ENCODE data around the gene CHGA.

Gene CHGA

DNA sequence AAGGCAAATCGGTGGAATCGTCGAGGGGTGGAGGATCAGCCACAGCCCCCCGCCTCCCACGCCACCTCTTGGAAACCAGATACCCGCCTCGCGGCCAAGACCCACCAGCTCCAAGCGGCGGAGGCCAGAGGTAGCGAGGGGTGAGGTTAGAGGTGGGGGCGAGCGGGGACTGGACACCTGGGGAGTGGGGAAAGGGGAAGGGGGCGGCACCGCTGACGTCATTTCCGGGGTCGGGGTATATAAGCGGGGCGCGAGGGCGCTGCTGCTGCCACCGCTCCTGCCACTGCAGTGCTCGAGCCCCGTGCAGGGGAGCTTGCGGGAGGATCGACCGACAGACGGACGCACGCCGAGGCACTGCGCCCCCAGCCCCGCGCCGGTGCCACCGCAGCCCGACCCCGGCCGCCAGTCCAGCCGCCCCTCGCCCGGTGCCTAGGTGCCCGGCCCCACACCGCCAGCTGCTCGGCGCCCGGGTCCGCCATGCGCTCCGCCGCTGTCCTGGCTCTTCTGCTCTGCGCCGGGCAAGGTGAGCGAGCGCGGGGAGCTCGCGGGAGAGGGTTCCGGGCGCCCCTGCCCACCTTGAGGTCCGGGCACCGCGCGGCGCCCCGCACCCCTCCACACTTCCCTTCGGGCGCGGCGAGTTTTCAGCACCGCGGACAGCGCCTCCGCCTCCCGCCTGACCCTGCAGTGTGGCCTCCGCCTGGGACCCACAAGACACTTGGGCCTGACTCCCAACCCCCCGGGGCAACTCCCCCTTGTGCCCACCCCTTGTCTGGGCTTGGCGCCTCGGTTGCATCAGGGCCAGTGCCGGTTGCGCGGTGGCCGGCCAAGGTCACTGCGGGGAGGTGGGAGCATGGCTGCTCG, at the start of gene CHGA:
Gene CHGA, plus strand, starts transcription at position 268 of the 861 bp plus-strand sequence. Its CDS starts 210 bp downstream, at position 478.
- DNase-seq (ENCODE audit: low read depth): peak; percentile 37

DNA sequence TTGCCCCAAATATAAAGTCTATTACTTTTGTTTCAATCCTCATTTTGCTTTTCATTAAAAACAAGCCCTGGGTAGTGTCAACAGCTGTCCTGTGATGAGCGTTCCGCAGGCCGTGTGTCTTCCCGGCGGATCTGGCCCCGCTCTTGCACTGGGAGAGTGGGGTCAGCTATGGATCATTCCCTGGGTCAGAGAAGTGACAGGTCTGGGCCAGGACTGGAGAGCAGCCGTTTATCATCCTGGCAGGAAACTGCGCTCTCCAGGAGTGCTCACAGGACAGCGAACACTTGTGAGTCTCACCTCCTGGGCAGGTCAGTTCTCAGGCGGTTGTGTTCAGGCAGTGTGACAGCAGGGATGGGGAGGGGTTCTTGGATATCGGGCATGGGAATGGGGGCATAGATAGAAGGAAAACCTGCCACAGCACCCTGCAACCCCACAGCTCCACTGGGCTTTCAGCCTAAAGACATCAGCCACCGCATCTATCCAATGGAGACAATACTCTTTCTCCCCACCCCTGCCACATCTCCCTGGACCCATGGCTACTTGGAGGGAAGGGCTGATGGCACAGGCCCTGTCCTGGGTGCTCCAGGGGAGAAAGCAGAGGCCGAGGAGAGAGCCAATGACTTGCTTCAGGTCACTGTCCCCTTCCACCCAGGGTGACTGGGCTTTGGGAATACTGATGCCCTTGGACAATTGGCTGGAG, 47.8 kb upstream of the CHGA start:
- DNase-seq (ENCODE audit: low read depth): no peak

DNA sequence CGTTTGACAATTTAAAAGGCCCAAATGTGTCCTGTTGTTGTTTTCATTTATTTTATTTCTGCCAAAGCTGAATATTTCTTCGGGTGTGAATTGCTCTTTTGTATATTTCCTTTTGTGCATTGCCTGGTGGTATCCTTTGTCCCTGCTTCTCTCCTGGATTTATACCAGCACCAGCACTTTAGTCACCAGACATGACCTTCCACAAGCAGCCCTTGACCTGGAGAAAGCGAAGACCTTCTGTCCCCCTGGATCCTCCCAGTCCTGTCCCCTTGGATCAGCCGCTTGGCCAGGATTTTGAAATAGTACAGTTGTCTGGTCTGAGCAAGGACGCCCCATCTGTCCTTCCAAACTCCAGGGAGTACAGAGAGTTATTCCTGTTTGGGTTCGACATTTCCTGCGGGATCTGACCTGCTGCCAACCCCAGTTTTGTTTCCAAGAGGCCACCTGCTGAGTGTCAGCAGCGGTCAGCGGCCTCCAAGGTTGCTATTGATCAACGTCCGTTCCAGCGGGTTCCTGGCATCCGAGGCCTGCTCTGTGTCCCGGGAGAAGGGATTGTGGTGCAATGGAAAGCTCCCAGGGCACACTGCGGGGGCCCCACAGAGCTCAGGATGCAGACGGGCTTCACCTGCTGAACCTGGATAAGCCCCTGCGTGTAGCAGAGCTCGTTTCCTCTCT, 45.1 kb upstream of the CHGA start:
- DNase-seq (ENCODE audit: low read depth): no peak

DNA sequence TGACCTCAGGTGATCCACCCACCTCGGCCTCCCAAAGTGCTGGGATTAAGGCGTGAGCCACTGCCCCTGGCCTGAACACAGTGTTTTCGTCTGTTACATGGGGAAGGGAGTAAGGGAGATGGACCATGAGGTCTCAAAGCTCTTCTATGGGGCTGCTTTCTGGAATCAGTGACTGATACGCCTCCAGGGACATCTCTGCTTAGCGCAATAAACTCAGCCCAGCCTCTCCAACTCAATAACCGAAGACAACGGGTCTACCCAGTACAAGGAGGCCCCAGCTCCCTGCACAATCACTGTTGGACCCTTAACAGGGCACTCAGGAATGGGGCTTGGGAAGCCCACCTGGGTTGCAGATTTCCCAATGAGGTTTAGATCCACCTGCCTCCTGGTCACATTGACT, 42.6 kb upstream of the CHGA start:
- no peak for DNase-seq (ENCODE audit: low read depth)

- DNase-seq (ENCODE audit: low read depth): peak; percentile 48
These were observed 42.1 kb upstream of the CHGA start for GRCh38 chr14:92880851-92881250.

DNA sequence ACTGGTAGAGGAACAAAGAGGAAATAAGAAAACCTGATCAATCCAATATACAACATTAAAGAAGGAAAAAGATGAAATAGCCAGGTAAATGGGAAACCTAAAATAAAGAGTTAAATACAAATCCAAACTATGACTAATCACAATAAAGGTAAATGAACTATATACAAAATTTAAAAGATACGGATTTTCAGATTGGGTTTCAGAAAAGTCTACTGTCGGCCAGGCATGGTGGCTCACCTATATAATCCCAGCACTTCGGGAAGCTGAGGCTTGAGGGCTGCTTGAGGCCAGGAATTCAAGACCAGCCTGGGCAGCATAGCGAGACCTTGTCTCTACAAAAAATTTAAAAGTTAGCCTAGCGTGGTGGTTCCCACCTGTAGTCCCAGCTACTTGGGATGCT, 39.9 kb upstream of the CHGA start:
- DNase-seq (ENCODE audit: low read depth): no peak

DNA sequence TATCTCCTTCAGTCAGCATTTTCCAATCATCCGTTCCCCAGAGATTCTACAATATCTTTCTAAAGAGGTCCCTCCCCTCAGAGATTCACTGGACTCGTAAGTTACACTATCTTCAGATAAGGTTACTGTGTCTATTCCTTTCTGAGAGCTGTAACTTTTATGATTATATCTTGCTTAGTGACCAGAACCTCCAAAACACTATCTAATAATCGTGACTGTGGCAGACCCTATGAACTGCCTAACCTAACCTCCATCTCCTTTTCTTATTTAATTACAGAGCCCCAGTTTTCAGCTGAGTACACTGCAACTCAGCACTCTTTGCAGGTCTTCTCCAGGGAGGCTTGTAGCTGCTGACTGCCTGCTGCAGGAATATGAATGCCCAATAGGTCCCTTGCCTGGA, 38.5 kb upstream of the CHGA start:
- DNase-seq (ENCODE audit: low read depth): no peak

- no peak for DNase-seq (ENCODE audit: low read depth)
These were observed 37.5 kb upstream of the CHGA start for GRCh38 chr14:92885279-92886061.

- DNase-seq (ENCODE audit: low read depth): no peak
These were observed 36.6 kb upstream of the CHGA start for GRCh38 chr14:92886337-92886736.

GRCh38 chr14:92887157-92887556, 35.8 kb upstream of the CHGA start:
- DNase-seq (ENCODE audit: low read depth): no peak

DNA sequence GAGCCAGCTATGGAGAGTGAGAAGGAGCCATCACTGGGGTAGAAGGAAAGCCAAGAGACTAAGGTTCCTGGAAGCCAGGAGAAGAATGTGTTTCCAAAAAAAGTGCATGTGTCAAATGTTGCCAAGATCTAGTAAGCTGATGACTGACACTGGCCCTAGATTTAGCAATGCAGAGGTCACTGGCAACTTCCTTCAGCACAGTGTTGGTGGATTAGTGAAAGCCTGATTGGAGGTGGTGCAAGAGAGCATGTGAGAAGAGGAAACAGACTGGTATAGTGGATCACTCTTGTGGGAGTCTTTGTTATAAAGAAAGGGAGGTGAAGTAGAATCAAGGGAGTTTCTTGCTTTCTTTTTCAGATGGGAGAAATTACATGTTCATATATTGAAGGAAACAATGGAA, 34.1 kb upstream of the CHGA start:
- no peak for DNase-seq (ENCODE audit: low read depth)

- DNase-seq (ENCODE audit: low read depth): no peak
These were observed 31.9 kb upstream of the CHGA start for GRCh38 chr14:92890830-92891588.

DNA sequence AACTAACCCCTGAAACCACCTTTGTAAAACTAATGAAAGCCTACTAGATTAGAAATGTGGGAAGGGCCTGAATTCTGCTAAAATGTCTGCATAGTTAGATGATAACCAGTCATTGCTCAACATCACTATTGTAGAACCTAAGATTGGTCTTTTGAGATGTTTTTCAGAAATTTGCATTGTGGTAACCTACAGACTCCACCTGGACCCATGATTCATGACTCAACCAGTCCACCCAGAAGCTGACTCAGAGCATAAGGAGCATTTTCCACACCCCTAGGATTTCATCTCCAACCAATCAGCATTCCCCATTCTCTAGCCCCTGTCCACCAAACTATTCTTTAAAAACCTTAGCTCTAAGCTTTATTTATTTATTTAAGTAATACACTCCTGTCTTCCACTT, 30.4 kb upstream of the CHGA start:
- DNase-seq (ENCODE audit: low read depth): no peak

- no peak for DNase-seq (ENCODE audit: low read depth)
These were observed 27.5 kb upstream of the CHGA start for GRCh38 chr14:92895352-92895878.

DNA sequence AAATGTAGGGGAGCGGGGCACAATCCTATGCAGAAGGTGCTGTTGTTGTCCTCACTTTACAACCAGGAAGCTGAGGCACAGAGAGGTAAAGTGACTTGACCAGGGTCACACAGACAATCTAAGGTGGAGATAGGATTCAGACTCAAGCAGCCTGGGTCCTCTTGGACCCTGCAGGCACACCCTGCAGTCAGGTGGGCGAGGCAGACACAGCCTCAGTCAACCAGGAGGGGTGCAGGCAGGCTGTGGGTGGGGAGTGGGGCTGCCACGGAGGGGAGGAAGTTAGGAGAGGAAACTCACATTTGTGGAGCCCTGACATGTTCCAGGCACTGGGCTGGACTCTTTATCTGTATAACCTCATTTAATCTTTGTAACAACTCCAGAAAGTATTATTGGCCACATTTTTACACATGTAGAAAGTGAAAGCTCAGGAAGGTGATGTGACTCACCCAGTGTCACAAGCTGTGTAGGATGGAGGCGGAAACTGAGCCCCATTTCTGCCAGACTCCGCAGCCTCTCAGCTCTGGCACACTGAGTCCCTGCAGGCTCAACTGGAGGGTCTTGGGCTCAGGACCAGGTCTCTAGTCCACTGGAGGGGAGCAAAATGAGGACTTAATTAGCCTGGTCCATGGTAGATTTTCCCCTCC, 24.9 kb upstream of the CHGA start:
- DNase-seq (ENCODE audit: low read depth): peak; percentile 30

DNA sequence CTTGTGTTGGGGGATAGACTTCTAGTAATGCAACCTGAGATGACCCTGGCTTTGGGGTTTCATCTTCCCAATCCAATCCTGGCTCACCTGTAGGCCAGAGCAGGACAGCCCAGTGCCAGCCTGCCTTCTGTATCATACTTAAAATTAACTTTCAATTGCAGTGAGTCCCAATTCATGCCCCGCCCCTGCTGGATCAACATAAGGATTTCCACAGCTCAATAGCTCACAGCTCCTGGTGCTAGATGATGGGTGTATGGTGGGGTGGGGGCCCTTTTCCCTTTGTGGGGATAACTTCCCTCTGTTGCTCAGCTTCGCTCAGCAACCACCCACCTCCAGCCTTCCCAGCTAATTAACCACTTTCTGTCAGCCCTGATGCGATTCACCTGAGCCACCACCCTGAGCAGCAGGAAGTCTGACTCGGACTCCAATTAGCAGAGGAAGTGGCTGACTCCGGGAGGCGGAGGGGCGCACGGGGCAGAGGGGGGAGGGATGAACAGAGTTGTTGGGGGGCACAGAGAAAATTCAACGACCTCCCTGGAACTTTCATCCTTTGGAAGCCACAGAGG, 24.3 kb upstream of the CHGA start:
- DNase-seq (ENCODE audit: low read depth): no peak

- no peak for DNase-seq (ENCODE audit: low read depth)
These were observed 22.3 kb upstream of the CHGA start for GRCh38 chr14:92900660-92901059.

DNA sequence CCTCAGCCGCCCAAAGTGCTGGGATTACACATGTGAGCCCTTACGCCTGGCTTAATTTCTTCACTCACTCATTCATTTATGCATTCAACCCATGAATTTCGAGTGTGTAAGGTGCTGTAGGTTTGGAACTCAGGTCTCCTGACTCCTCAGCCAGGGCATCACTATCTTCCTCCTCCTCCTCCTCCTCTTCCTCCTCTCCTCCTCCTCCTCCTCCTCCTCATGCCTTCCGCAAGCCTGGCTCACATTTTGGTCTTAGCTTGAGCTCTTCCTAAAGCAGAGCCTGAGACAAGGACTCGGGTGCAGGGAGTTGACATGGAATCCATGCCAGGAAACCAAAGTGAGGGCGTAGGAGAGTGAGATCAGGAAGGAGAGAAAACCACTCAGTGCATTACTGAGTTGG, 20.8 kb upstream of the CHGA start:
- no peak for DNase-seq (ENCODE audit: low read depth)

DNA sequence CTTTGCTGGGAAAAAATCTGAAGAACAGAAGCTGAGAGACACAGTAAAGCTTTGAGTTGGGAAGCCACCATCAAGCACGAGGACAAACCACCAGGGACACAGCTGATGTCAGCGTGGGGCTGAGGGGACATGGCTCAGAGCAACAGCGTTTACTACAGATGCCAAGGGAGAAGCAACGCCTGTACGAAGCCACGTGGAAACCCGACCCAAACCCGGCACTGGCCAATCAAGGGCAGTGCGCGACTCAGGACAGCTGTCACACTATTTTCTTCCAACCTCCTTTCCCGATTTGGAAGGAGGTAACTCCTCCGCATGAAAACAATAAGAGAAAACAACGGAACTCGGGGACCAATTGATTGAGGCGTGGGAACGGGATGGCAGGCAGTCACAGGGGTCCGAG, 20.2 kb upstream of the CHGA start:
- DNase-seq (ENCODE audit: low read depth): no peak

DNA sequence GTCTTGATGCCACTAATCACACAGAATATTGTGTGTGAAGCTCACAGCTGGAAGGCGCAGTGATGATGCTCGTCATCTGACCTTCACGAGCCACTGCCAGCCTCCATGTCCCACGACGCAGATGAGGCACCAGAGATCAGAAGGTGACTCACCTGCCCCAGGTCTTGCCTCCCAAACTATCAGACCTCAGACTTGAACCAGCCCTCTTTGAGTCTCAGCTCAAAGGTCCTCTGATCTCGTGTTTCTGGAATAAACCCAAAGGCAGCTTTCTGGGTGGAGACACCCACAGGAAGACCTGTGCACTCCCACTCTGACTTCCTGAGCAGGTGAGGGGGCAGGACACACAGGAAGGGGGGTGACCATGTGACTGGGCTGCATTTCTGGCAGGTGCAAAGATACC, 19.6 kb upstream of the CHGA start:
- no peak for DNase-seq (ENCODE audit: low read depth)

All from iris pigment epithelial cell (primary cell).